ENCODE measurements around the gene TM4SF5.

TM4SF5 gene

GRCh38 chr17:4771519-4772234, at the start of gene TM4SF5:
TSS of gene TM4SF5 (plus strand) at chr17:4771886. CDS start at chr17:4771923, 37 bp downstream.
- no peak for DNase-seq

GRCh38 chr17:4722678-4723240, 48.9 kb upstream of the TM4SF5 start:
- no peak for DNase-seq

GRCh38 chr17:4724650-4725049, 47.0 kb upstream of the TM4SF5 start:
- DNase-seq: no peak

GRCh38 chr17:4725646-4726310, 45.9 kb upstream of the TM4SF5 start:
- DNase-seq: no peak

GRCh38 chr17:4728124-4728523, 43.6 kb upstream of the TM4SF5 start:
- no peak for DNase-seq

- DNase-seq: no peak
Observed at GRCh38 chr17:4733073-4733531, 38.6 kb upstream of the TM4SF5 start.

GRCh38 chr17:4734857-4735475, 36.7 kb upstream of the TM4SF5 start:
- DNase-seq: no peak

- DNase-seq: no peak
Observed at GRCh38 chr17:4735876-4736651, 35.6 kb upstream of the TM4SF5 start.

GRCh38 chr17:4738136-4739121, 33.3 kb upstream of the TM4SF5 start:
- no peak for DNase-seq

- DNase-seq: no peak
Observed at GRCh38 chr17:4739122-4740024, 32.3 kb upstream of the TM4SF5 start, which contains the start of the genes CXCL16 and ZMYND15. TSS of gene CXCL16 (minus strand) at chr17:4739928. CDS start at chr17:4739339, 589 bp downstream. TSS of gene ZMYND15 (plus strand) at chr17:4739833. CDS start at chr17:4740549, 716 bp downstream.

- no peak for DNase-seq
Observed at GRCh38 chr17:4740025-4740351, 31.7 kb upstream of the TM4SF5 start.

GRCh38 chr17:4740584-4740983, 31.1 kb upstream of the TM4SF5 start:
- no peak for DNase-seq

- DNase-seq: no peak
Observed at GRCh38 chr17:4741544-4741943, 30.1 kb upstream of the TM4SF5 start.

- no peak for DNase-seq
Observed at GRCh38 chr17:4742133-4742532, 29.6 kb upstream of the TM4SF5 start.

- DNase-seq: no peak
Observed at GRCh38 chr17:4742629-4743028, 29.1 kb upstream of the TM4SF5 start.

GRCh38 chr17:4743216-4743615, 28.5 kb upstream of the TM4SF5 start:
- no peak for DNase-seq

GRCh38 chr17:4743898-4744297, 27.8 kb upstream of the TM4SF5 start:
- no peak for DNase-seq

- DNase-seq: no peak
Observed at GRCh38 chr17:4744999-4745969, 26.4 kb upstream of the TM4SF5 start.

GRCh38 chr17:4747847-4748246, 23.8 kb upstream of the TM4SF5 start:
- no peak for DNase-seq

Measured in NCI-H526 treated with DMSO at 0.1 percent for 48 hours (cell line).